ENCODE results near the gene NLK.
"Not testable (repeated sequence)": the region's sequence is repeated elsewhere in the genome, so short reads cannot be mapped to it uniquely, and the experiment has no call there.

NLK gene

GRCh38 chr17:28065706-28066105 is 23.2 kb downstream of the NLK start:
- no peak for DNase-seq (ENCODE audit: low spot score in 2 of 2)
- in situ Hi-C loops (cut with MboI; ENCODE audit: low sequenced_read_pairs), result no loop called here
- no peak overlapping the region for H3K4me3 ChIP-seq
- H3K4me1 ChIP-seq, result peaks cover 5% of the 10 kb centered on the region
- no peaks in the 10 kb centered on the region for H3K36me3 ChIP-seq (replicated peaks)
- H3K9me3 ChIP-seq, result peaks cover under 1% of the 10 kb centered on the region; the same call in 1 of the 2 replicates
- H3K27me3 ChIP-seq (ENCODE audit: low read depth), result no peaks in the 10 kb centered on the region

GRCh38 chr17:28069061-28069460 is 26.6 kb downstream of the NLK start:
- peaks cover 5% of the 10 kb centered on the region for H3K4me1 ChIP-seq
- no peaks in the 10 kb centered on the region for H3K36me3 ChIP-seq (replicated peaks)
- no peaks in the 10 kb centered on the region for H3K27me3 ChIP-seq (ENCODE audit: low read depth)
- no peak for DNase-seq (ENCODE audit: low spot score in 2 of 2)
- peaks cover 5% of the 10 kb centered on the region for H3K9me3 ChIP-seq
- in situ Hi-C loops (cut with MboI; ENCODE audit: low sequenced_read_pairs), result no loop called here
- H3K4me3 ChIP-seq, result no peak overlapping the region

- in situ Hi-C loops (cut with MboI; ENCODE audit: low sequenced_read_pairs), result no loop called here
- H3K4me3 ChIP-seq, result no peak overlapping the region
- no peaks in the 10 kb centered on the region for H3K27me3 ChIP-seq (ENCODE audit: low read depth)
- H3K36me3 ChIP-seq (replicated peaks), result no peaks in the 10 kb centered on the region
- H3K4me1 ChIP-seq, result peaks cover 5% of the 10 kb centered on the region
- peaks cover 5% of the 10 kb centered on the region for H3K9me3 ChIP-seq
- no peak for DNase-seq (ENCODE audit: low spot score in 2 of 2)
Measured at GRCh38 chr17:28071179-28071578, 28.7 kb downstream of the NLK start.

DNA sequence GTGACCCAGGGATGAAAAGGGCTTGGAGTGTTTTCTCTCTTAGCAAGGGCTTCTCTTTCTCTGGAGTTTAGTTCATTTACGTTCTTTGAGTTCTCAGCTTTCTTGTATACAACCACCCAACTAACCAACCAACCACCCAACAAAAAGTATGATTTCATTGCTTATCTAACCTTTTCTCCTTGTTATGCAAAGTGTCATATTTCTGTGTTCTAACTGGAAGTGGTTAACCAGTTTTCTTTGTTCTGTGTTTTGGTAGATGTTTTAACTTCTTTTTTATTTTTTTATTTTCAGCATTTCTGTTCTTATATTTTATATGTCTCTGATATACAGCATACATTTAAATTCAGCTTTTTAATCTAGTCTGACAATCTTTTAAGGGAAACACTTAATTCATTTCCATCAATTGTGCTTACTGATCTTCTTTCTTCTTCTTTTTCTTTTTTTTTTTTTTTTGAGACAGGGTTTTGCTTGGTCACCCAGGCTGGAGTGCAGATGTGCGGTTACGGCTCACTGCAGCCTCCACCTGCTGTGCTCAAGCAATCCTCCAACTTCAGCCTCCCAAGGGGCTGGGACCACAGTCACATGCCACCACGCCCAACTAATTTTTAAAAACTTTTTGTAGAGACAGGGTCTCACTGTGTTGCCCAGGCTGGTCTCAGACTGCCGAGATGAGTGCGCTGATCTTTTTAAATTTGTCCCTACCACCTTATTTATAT is 29.6 kb downstream of the NLK start:
- DNase-seq (ENCODE audit: low spot score in 2 of 2), result no peak
- no peaks in the 10 kb centered on the region for H3K4me1 ChIP-seq
- no peaks in the 10 kb centered on the region for H3K36me3 ChIP-seq (replicated peaks)
- peaks cover 5% of the 10 kb centered on the region for H3K9me3 ChIP-seq
- H3K27me3 ChIP-seq (ENCODE audit: low read depth), result no peaks in the 10 kb centered on the region
- in situ Hi-C loops (cut with MboI; ENCODE audit: low sequenced_read_pairs), result no loop called here
- H3K4me3 ChIP-seq, result no peak overlapping the region

GRCh38 chr17:28072936-28073533 is 30.6 kb downstream of the NLK start:
- Histone ChIP-seq H3K27me3 (ENCODE audit: low read depth) (no peaks in the 10 kb centered on the region), H3K36me3 (replicated peaks) (no peaks in the 10 kb centered on the region), H3K4me3 (no peak overlapping the region), H3K4me1 (no peaks in the 10 kb centered on the region), H3K9me3 (peaks cover 5% of the 10 kb centered on the region)
- in situ Hi-C loops (cut with MboI; ENCODE audit: low sequenced_read_pairs), result no loop called here
- no peak for DNase-seq (ENCODE audit: low spot score in 2 of 2)

- H3K36me3 ChIP-seq (replicated peaks), result no peaks in the 10 kb centered on the region
- in situ Hi-C loops (cut with MboI; ENCODE audit: low sequenced_read_pairs), result no loop called here
Measured at GRCh38 chr17:28074010-28074409, 31.5 kb downstream of the NLK start.

DNA sequence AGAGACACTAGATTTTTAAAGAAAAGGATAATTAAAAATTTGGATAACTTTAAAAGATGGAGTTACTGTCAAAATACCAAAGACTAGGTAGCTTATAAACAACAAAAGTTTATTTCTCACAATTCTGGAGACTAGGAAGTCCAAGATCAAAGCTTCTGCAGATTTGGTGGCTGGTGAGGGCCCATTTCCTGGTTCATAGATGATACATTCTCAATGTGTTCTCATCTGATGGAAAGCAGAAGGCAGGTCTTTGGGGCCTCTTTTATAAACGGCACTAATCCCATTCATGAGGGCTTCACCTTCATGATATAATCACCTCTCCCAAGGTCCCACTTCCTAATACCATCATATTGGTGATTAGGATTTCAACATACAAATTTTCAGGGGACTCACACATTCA is 33.7 kb downstream of the NLK start:
- Histone ChIP-seq H3K27me3 (ENCODE audit: low read depth) (no peaks in the 10 kb centered on the region), H3K9me3 (peaks cover under 1% of the 10 kb centered on the region; the same call in 1 of the 2 replicates), H3K4me1 (no peaks in the 10 kb centered on the region), H3K36me3 (replicated peaks) (no peaks in the 10 kb centered on the region), H3K4me3 (no peak overlapping the region)
- in situ Hi-C loops (cut with MboI; ENCODE audit: low sequenced_read_pairs), result no loop called here
- DNase-seq (ENCODE audit: low spot score in 2 of 2), result no peak

More at GRCh38 chr17:28074010-28074409, 31.5 kb downstream of the NLK start:
- H3K9me3 ChIP-seq, result peaks cover 5% of the 10 kb centered on the region
- H3K4me1 ChIP-seq, result no peaks in the 10 kb centered on the region
- no peaks in the 10 kb centered on the region for H3K27me3 ChIP-seq (ENCODE audit: low read depth)
- DNase-seq (ENCODE audit: low spot score in 2 of 2), result no peak
- H3K4me3 ChIP-seq, result no peak overlapping the region

- DNase-seq (ENCODE audit: low spot score in 2 of 2); in situ Hi-C loops (cut with MboI; ENCODE audit: low sequenced_read_pairs); H3K4me3 ChIP-seq; H3K9me3 ChIP-seq; H3K4me1 ChIP-seq; H3K36me3 ChIP-seq (replicated peaks); H3K27me3 ChIP-seq (ENCODE audit: low read depth): not testable (repeated sequence)
Measured at GRCh38 chr17:28077140-28077539, 34.7 kb downstream of the NLK start.

DNA sequence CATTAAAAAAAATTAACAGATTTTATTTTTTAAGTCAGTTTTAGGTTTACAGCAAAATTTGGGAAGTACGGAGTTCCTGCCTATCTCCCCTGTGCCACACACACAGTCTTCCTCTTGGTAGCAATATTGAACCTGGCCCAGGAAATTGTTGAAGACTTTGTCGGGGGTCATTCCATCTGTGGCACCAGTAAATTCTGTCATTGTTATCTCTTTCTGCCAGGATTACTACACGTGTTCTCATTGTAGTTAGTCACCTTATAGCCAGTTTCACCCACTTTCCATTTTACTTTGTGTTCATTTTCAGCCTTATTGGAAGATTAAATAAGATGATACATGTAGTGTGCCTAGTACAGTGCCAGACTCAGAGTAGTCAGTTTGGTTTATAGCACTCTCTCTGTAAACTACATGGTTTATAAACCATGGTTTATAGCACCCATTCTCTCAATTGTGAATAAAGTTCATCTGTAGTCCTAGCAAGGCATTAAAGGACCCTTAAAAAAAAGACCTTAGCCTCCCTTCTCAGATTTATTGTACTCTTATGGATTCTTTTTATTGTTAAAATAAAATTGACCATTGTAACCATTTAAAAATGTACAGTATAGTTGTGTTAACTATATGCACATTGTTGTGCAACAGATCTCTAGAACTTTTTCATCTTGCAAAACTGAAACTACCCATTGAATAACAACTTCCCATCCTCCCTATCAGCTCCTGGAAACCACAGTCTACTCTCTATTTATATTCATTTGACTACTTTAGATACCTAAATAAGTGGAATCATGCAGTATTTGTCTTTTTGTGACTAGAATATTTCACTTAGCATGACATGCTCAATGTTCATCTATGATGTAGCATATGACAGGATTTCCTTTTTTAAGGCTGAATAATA is 36.1 kb downstream of the NLK start:
- no peaks in the 10 kb centered on the region for H3K36me3 ChIP-seq (replicated peaks)
- H3K27me3 ChIP-seq (ENCODE audit: low read depth), result no peaks in the 10 kb centered on the region
- no peak overlapping the region for H3K4me3 ChIP-seq
- in situ Hi-C loops (cut with MboI; ENCODE audit: low sequenced_read_pairs), result no loop called here
- no peaks in the 10 kb centered on the region for H3K9me3 ChIP-seq
- DNase-seq (ENCODE audit: low spot score in 2 of 2), result no peak
- H3K4me1 ChIP-seq, result no peaks in the 10 kb centered on the region

DNA sequence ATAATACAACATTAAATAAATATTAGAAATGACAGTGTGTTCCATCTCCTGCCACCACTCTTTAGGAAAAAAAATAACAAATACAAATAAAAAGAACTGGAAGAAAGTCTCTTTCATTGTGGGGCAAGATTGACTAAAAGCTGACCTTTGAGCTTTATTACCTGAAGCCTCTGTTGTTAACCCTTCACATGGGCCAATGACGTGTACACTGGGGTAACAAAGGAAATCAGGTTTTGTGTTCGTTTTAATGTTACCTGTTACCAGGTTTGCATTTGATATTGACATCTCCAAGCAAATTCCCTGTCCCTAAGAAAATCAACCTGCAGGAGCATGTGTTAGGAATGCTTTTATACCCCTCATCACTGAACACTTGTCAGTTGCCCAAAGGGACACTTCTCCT is 39.0 kb downstream of the NLK start:
- DNase-seq (ENCODE audit: low spot score in 2 of 2), result no peak
- H3K4me1 ChIP-seq, result peaks cover 6% of the 10 kb centered on the region
- H3K4me3 ChIP-seq, result no peak overlapping the region
- no peaks in the 10 kb centered on the region for H3K36me3 ChIP-seq (replicated peaks)
- in situ Hi-C loops (cut with MboI; ENCODE audit: low sequenced_read_pairs), result no loop called here
- no peaks in the 10 kb centered on the region for H3K27me3 ChIP-seq (ENCODE audit: low read depth)
- H3K9me3 ChIP-seq, result no peaks in the 10 kb centered on the region

- Histone ChIP-seq H3K4me3 (no peak overlapping the region), H3K4me1 (peaks cover 13% of the 10 kb centered on the region), H3K9me3 (no peaks in the 10 kb centered on the region), H3K27me3 (ENCODE audit: low read depth) (no peaks in the 10 kb centered on the region), H3K36me3 (replicated peaks) (no peaks in the 10 kb centered on the region)
- no peak for DNase-seq (ENCODE audit: low spot score in 2 of 2)
- in situ Hi-C loops (cut with MboI; ENCODE audit: low sequenced_read_pairs), result no loop called here
Measured at GRCh38 chr17:28085766-28086165, 43.3 kb downstream of the NLK start.

GRCh38 chr17:28086519-28086918 is 44.0 kb downstream of the NLK start:
- no peaks in the 10 kb centered on the region for H3K27me3 ChIP-seq (ENCODE audit: low read depth)
- no peak for DNase-seq (ENCODE audit: low spot score in 2 of 2)
- in situ Hi-C loops (cut with MboI; ENCODE audit: low sequenced_read_pairs), result no loop called here
- peaks cover 18% of the 10 kb centered on the region for H3K4me1 ChIP-seq
- no peaks in the 10 kb centered on the region for H3K36me3 ChIP-seq (replicated peaks)
- no peaks in the 10 kb centered on the region for H3K9me3 ChIP-seq
- no peak overlapping the region for H3K4me3 ChIP-seq

DNA sequence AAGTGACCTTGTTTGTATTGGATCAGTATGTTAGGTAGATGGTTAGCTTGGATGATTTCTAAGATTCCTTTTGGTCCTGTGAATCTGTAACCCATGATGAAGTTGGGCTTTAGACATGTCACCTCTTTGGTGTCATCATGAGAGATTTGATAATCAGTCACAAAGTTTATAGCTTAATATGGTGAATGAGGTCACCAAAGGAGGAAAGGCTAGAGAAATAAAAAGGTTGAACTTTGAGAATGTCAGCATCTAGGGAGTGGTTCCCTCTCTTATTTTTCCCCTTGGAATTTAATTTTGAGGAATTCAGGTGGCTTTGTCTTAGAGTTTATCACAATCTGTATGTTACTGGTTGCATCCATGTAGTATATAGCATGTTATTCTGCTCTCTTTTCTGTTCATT is 45.3 kb downstream of the NLK start:
- Histone ChIP-seq H3K27me3 (ENCODE audit: low read depth) (no peaks in the 10 kb centered on the region), H3K36me3 (replicated peaks) (no peaks in the 10 kb centered on the region), H3K4me1 (peaks cover 30% of the 10 kb centered on the region), H3K4me3 (no peak overlapping the region), H3K9me3 (no peaks in the 10 kb centered on the region)
- no peak for DNase-seq (ENCODE audit: low spot score in 2 of 2)
- in situ Hi-C loops (cut with MboI; ENCODE audit: low sequenced_read_pairs), result no loop called here

- H3K36me3 ChIP-seq (replicated peaks), result no peaks in the 10 kb centered on the region
- in situ Hi-C loops (cut with MboI; ENCODE audit: low sequenced_read_pairs), result no loop called here
- no peaks in the 10 kb centered on the region for H3K9me3 ChIP-seq
- H3K4me3 ChIP-seq, result no peak overlapping the region
- DNase-seq (ENCODE audit: low spot score in 2 of 2), result no peak
- no peaks in the 10 kb centered on the region for H3K27me3 ChIP-seq (ENCODE audit: low read depth)
- peaks cover 50% of the 10 kb centered on the region for H3K4me1 ChIP-seq
Measured at GRCh38 chr17:28090551-28090950, 48.1 kb downstream of the NLK start.

Data from HAP-1 (cell line).